VCaP (cell line): Measurements from ENCODE around the gene PPAN.

Source experiments
- H3K27ac ChIP-seq: fragments of 450-650 bp; 2 replicates; pipeline ENCODE4 v1.5.1; 2017
- TF ChIP-seq, protein P1 (sequence below): fragments of 450-650 bp; conservative IDR thresholded peaks from 2 replicates; pipeline ENCODE4 v1.5.1; 2017; ENCODE audit warnings: mild to moderate bottlenecking, moderate library complexity

The PPAN gene

DNA sequence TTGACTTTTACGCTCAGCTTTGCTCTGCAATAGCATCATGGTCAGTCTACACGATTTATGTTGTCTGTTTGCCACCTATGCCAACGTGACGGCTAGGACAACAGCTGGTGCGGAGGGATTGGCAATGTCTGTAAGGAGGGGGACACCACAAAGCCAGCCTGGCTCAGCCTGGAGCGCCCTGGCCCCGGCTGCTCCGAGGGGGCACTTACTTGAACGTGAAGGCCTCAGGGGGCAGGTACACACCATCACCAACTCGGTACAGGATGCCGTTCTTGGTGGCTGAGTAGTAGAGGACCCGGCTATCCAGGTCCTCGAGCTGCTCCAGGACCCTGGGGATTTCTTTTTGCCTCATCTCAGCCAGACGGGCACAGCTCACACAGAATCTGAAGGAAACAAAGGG, 40.0 kb downstream of the PPAN start:
- TF ChIP-seq, protein P1, sequence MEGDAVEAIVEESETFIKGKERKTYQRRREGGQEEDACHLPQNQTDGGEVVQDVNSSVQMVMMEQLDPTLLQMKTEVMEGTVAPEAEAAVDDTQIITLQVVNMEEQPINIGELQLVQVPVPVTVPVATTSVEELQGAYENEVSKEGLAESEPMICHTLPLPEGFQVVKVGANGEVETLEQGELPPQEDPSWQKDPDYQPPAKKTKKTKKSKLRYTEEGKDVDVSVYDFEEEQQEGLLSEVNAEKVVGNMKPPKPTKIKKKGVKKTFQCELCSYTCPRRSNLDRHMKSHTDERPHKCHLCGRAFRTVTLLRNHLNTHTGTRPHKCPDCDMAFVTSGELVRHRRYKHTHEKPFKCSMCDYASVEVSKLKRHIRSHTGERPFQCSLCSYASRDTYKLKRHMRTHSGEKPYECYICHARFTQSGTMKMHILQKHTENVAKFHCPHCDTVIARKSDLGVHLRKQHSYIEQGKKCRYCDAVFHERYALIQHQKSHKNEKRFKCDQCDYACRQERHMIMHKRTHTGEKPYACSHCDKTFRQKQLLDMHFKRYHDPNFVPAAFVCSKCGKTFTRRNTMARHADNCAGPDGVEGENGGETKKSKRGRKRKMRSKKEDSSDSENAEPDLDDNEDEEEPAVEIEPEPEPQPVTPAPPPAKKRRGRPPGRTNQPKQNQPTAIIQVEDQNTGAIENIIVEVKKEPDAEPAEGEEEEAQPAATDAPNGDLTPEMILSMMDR, result no peak
- no peak overlapping the region for H3K27ac ChIP-seq

DNA sequence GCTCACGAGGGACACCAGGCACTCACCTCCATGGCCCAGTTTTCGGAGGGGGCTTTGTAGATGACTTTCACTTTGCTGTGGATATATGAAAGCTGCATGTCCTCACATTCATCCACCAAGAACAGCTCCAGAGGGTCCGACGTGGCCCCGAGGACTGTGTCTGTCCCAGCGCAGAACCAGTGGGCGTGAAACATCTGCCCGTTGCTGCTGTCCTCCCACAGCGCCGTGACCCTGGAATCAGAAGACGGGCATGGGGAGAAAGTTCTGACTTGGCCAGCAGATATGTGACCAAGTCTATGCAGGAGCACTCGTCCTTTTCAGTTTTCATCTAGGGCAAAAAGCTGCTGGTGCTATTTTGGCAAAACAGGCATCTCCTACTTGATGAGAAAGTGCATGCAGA, 43.3 kb downstream of the PPAN start:
- TF ChIP-seq, protein P1, result no peak
- no peak overlapping the region for H3K27ac ChIP-seq

DNA sequence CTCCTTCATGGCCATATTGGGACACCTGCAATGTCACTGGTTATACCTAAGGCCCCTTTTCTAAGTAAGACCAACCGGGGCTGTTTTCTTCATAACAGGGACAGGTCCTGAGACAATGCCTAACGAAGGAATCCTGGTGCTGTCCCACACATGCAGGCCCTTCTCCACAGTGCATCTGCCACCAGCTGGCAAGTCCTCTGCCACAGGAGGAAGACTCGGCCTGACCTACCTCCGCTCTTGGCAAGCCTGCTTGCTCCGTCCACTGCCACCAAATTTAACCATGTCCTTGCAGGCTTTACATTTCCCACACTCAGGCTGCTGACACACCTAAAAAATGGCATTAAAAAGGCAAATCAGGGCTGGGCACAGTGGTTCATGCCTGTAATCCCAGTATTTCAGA, 45.4 kb downstream of the PPAN start:
- TF ChIP-seq, protein P1, result no peak

DNA sequence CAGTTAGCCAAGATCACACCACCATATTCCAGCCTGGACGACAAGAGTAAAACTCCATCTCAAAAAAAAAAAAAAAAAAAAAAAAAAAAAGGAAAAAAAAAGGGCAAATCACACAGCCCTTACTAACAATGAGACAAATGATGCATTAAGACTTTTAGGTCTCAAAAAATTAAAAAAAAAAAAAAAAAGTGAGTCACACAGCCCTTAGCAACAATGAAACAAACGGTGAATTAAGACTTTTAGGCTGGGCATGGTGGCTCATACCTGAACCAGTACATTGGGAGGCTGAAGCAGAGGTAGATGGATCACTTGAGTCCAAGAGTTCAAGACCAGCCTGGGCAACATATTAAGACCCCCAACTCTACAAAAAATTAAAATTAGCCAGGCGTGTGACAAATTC, 45.9 kb downstream of the PPAN start:
- TF ChIP-seq, protein P1, result no peak
- no peak overlapping the region for H3K27ac ChIP-seq

More for the DNA sequence above, 45.4 kb downstream of the PPAN start:
- no peak overlapping the region for H3K27ac ChIP-seq

DNA sequence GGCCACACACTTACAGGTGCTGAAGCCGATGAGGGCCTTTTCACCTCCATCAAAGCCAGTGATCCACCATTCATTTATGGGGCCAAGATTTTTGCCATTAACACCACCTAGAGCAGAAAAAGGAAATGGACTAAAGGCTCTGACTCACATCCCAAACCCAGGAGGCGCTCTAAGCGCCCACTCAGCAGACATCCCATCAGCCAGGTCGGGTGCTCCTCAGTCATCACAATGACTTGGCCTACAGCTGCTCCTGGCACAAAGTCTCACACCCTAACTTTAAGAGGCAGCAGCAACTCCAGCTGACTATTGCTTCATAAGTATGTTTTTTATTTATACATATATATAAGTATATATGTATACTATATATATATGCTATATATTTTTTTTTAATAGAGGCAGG, 49.7 kb downstream of the PPAN start:
- TF ChIP-seq, protein P1, result no peak
- no peak overlapping the region for H3K27ac ChIP-seq

DNA sequence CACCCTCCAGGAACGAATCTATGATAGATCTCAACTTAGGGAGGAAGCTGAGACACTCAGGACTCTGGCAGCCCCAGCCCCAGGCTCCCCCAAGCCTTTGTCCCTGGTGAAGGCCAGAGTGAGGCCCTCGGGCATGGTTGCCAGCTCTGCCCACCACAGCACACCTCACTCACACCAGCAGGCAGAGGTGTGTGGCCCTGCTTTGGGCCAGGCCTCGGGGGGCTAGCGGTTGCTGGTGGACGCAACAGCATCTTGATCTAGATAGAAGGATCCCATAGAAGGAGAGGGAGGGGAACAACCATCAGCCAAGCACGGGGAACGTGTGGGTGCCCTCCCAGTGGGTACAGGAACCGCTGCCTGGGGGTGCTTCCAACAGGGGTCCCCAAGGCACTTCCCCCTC, 51.9 kb downstream of the PPAN start:
- TF ChIP-seq, protein P1, result no peak
- H3K27ac ChIP-seq, result no peak overlapping the region

DNA sequence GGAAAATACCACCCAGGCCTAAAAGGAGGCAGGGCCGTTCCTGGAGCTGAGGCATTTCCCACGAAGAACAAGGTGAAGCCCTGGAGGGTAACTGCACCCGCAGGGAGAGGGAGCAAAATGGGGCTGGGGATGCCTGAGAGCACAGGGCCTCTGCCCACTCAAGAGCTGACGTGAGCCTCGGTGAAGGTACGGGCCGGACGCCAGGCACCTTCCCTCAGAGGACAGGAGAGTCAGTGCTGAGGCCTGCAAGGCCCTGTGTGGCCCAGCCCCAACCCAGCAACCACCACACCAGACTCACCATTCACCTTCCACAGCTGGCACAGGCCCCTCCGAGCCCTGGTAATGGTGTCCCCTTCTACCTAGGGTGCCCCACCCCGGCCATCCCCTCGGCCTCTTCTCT, 52.3 kb downstream of the PPAN start:
- TF ChIP-seq, protein P1, result no peak
- H3K27ac ChIP-seq, result no peak overlapping the region

DNA sequence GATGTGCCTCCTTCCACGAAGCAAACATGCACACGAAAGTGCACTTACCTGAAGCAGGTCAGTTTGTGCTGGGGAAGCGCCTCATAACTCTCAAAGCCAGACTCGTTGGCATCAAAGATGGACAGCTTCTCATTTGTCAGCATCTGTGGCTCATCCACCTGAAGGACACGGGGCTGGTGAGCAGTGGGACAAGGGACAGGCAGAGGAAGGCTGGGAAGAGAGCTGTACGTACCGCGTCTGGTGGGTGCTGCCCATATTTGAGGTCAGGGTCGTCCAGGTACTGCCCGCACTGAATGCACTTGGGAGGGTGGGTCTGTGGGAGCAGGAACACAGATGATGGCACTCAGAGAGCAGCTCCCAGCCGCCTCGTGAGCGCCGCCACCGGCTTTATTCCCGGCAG, 53.4 kb downstream of the PPAN start:
- no peak overlapping the region for H3K27ac ChIP-seq
- TF ChIP-seq, protein P1, result no peak
